Stimulated activated CD8-positive, alpha-beta memory T cell treated with anti-CD3 and anti-CD28 coated beads, Interleukin-15, amount 100 ng/mL, for 48 hours (primary cell): ENCODE data around the gene ATP6V1F.
"Not testable (repeated sequence)": the region's sequence is repeated elsewhere in the genome, so short reads cannot be mapped to it uniquely, and the experiment has no call there.

Source experiments
- DNase-seq, 2 donors: peaks; one replicate each; pipeline ENCODE4 v3.0.0-alpha.2; 2020; ENCODE audit warnings: low read depth in 2 of 2

Gene ATP6V1F

GRCh38 chr7:128900237-128900636, 37.6 kb downstream of the ATP6V1F start:
- DNase-seq, result no peak

GRCh38 chr7:128902761-128903585, 40.3 kb downstream of the ATP6V1F start:
- no peak for DNase-seq

GRCh38 chr7:128903621-128904361, 41.1 kb downstream of the ATP6V1F start:
- DNase-seq, result no peak

GRCh38 chr7:128904381-128905197, 41.9 kb downstream of the ATP6V1F start:
- no peak for DNase-seq

- no peak for DNase-seq
Measured at GRCh38 chr7:128906001-128906765, 43.5 kb downstream of the ATP6V1F start.

- DNase-seq, result no peak
Measured at GRCh38 chr7:128906766-128907559, 44.3 kb downstream of the ATP6V1F start.

- no peak for DNase-seq
Measured at GRCh38 chr7:128908750-128909624, 46.3 kb downstream of the ATP6V1F start.

- no peak for DNase-seq
Measured at GRCh38 chr7:128909625-128910568, 47.2 kb downstream of the ATP6V1F start.

- DNase-seq, result no peak
Measured at GRCh38 chr7:128910569-128910945, 47.9 kb downstream of the ATP6V1F start, which contains the start of gene KCP. KCP (minus strand) TSS chr7:128910709; CDS start chr7:128910676, 33 bp downstream.

- no peak for DNase-seq
Measured at GRCh38 chr7:128911423-128912031, 48.9 kb downstream of the ATP6V1F start.

GRCh38 chr7:128912281-128912680, 49.6 kb downstream of the ATP6V1F start:
- DNase-seq, result no peak

- not testable (repeated sequence) for DNase-seq
Measured at GRCh38 chr7:128912709-128913495, 50.2 kb downstream of the ATP6V1F start.

- DNase-seq, result no peak
Measured at GRCh38 chr7:128913870-128914565, 51.4 kb downstream of the ATP6V1F start.

GRCh38 chr7:128914566-128915151, 52.0 kb downstream of the ATP6V1F start:
- no peak for DNase-seq

- no peak for DNase-seq
Measured at GRCh38 chr7:128915271-128915819, 52.7 kb downstream of the ATP6V1F start.
